Right hindlimb (tissue), 1 donor: Measurements from ENCODE around the gene ITGB1BP1.

Experiments used
- DNase-seq: peaks from one replicate; pipeline ENCODE4 v3.0.0-alpha.2; 2018

Gene ITGB1BP1, protein sequence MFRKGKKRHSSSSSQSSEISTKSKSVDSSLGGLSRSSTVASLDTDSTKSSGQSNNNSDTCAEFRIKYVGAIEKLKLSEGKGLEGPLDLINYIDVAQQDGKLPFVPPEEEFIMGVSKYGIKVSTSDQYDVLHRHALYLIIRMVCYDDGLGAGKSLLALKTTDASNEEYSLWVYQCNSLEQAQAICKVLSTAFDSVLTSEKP

GRCh38 chr2:9423100-9423921 lies at the start of gene ITGB1BP1, which contains the start of gene CPSF3:
Gene ITGB1BP1, minus strand, starts transcription at chr2:9423528. Its CDS starts 4,831 bp downstream, at chr2:9418697.
Gene CPSF3, plus strand, starts transcription at chr2:9423654. Its CDS starts 120 bp downstream, at chr2:9423774.
- peak; percentile 99 for DNase-seq

GRCh38 chr2:9472511-9472910 lies 49.2 kb upstream of the ITGB1BP1 start:
- DNase-seq, result no peak

GRCh38 chr2:9471206-9471605 lies 47.9 kb upstream of the ITGB1BP1 start:
- no peak for DNase-seq

DNA sequence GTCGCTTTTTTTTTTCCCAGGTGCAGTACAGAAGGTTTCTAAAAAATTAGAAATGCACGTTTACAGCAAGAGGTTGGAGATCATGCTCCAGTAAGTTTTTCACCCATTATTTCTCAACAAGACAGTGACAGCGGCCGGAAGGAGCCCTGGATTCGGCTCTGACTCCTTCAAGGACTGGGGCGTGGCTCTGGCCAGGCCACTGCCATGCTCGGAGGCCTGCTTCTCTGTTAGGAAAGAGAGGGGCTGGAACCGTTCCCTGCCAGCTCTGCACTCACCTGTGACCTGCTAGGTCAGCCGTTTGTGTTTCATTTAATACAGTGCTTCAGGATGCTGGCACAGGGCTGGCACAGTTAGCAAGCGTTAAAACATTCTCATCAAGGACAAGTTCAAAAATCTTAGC lies 44.4 kb upstream of the ITGB1BP1 start:
- DNase-seq, result no peak

DNA sequence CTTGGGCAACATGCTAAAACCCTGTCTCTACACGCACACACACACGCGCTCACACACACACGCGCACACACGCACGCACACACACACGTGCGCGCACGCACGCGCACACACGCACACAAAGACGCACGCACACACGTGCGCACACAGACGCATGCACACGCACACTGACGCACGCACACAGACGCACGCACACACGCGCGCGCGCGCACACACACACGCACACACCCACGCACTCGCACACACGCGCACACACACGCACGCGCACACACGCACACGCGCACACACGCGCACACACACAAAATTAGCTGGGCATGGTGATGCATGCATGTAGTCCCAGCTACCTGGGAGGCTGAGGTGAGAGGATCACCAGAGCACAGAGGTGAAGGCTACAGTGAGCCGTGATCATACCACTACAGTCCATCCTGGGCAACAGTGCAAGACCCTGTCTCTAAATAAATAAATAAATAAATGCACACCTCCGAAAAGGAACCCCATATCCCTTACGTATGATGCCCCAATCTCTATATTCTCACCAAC lies 42.9 kb upstream of the ITGB1BP1 start:
- no peak for DNase-seq

GRCh38 chr2:9465170-9465569 lies 41.8 kb upstream of the ITGB1BP1 start:
- DNase-seq, result no peak

- DNase-seq, result no peak
Observed at GRCh38 chr2:9463698-9464034, 40.3 kb upstream of the ITGB1BP1 start.

GRCh38 chr2:9462886-9463697 lies 39.8 kb upstream of the ITGB1BP1 start:
- no peak for DNase-seq

DNA sequence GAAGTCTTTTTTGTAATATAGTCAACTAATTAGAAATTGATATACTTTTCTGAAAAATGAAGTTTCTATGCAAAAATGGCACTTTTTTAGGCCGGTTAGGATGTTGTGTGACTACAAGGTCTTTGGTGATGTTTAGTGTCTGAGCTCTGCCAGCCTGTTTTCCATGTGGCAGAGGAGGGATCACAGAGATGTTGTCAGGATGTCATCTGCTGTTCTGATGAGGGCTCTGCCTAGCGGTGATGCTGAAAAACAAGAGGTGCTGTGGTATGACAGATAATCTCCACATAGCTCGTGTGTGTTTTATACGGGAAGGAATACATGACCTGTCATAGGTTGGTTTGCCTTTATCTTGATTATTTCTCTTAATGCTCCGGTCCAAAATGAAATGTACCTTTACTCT lies 39.0 kb upstream of the ITGB1BP1 start:
- DNase-seq, result no peak

DNA sequence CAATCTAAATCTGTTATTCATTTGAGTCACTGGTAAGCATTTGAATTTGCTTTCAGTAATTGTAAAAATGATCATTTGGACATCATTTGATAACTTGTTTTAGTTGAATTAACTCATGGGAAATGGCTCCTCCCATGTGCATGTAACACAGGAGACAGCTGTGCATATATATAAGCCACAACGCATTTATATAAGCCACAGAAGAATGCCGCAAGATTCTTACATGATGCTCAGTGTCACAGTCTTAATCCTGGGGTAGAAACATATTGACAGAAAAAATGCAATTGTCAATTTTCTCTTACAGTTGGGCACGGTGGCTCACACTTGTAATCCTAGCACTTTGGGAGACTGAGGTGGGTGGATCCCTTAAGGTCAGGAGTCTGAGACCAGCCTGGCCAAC lies 37.8 kb upstream of the ITGB1BP1 start:
- no peak for DNase-seq

- DNase-seq, result no peak
Observed at GRCh38 chr2:9460441-9461017, 37.2 kb upstream of the ITGB1BP1 start.

DNA sequence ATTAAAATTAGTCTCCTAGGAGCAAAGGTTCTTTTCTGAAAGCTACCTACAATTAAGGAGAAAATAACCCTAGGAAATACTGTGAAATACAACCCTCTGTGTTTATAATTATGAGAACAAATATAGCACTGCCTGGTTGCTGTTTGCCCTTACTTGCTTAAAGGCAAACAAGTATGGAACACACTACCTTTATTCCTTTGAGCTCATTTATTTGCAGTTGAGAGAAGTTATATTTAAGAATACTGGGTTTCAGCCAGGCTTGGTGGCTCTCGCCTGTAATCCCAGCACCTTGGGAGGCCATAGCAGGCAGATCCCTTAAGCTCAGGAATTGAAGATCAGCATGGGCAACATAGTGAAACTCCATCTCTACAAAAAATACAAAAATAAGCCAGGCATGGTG lies 27.9 kb upstream of the ITGB1BP1 start:
- DNase-seq, result no peak

DNA sequence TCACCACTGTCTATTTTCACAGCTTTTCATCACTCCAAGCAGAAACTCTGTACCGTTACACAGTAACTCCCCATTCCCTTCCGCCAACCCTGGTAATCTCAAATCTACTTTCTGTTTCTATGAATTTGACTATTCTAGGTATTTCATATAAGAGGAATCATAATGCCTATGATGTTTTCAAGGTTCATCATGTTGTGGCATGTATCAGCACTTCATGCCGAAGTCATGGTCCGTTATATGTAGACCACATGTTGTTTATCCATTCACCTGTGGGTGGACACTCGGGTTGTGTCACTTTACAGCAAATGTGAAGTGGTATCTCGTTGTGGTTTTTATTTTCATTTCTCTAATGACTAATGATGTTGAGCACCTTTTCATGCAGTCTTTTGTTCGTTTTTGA lies 21.8 kb upstream of the ITGB1BP1 start:
- DNase-seq, result no peak

DNA sequence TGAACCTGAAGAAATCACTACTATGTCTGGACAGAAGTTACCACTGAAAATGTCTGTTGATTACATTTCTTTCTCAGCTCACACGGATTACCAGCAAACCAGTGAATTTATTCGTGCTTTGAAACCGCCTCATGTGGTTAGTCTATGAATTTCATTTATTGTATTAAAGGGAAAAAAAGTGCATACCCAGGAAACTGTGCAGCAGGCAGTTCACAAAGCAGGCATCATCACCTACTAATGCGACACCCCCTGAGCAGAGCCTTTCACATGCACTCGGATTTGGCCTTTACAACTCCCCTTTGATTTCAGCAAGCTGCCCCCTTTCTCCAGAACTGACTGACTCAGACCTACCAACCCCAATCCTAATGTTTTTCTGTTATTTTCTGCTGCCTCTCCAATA lies 20.2 kb upstream of the ITGB1BP1 start:
- no peak for DNase-seq

DNA sequence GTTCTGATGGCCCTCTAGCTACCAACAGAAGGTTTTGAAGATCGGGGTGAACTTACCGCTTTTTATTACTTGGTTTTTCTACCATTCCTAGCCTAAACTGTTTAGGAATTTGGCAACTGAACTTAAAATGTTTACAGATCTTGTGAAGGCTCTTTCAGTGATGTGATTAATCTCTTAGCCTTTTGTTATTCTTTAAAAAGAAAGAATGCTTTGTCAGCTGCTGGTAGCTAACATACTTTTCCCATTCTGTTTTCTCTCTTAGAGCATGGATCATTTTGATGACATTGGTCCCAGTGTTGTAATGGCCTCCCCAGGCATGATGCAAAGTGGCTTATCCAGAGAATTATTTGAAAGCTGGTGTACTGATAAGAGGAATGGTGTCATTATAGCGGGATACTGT lies 18.2 kb upstream of the ITGB1BP1 start:
- no peak for DNase-seq

- no peak for DNase-seq
Observed at GRCh38 chr2:9440058-9440727, 16.9 kb upstream of the ITGB1BP1 start.

DNA sequence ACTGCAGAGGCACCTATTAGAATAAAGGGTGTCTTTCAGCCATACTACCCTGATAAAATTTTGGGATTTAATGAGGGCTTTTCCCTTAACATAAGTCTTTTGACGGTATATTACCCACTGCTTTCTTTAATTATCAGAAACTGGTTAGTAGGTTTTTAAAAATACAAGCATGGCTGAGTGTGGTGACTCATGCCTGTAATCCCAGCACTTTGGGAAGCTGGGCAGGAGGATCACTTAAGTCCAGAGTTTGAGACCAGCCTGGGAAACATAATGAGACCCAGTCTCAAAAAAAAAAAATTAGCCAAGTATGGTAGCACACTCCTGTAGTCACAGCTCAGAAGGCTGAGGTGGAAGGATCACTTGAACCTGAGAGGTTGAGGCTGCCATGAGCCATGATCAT lies 16.2 kb upstream of the ITGB1BP1 start:
- DNase-seq, result no peak

- DNase-seq, result no peak
Observed at GRCh38 chr2:9434489-9434888, 11.2 kb upstream of the ITGB1BP1 start.

GRCh38 chr2:9430316-9431293 lies 7.3 kb upstream of the ITGB1BP1 start:
- DNase-seq, result no peak

GRCh38 chr2:9428965-9429577 lies 5.7 kb upstream of the ITGB1BP1 start:
- no peak for DNase-seq
